Omental fat pad (tissue), 4 donors: ENCODE measurements around the gene SLIT1. TPM values are rescaled to one million over a fixed set of nuclear protein-coding genes. Genes with fewer than 3 reads are reported as not detected.

ENCODE experiments used
- ATAC-seq: fragments of 150-250 bp; one replicate; pipeline ENCODE4 v1.9.1; 2016; ENCODE audit warnings: mild to moderate bottlenecking, moderate library complexity; ENCODE audit not compliant: low FRiP score
- DNase-seq: peaks from one replicate; pipeline ENCODE4 v3.0.0-alpha.2; 2019; ENCODE audit warnings: low spot score
- CTCF ChIP-seq, 3 donors: fragments of 450-650 bp; IDR thresholded peaks; one replicate each; pipeline ENCODE4 v1.5.1; 2016 to 2017; ENCODE audit warnings: antibody characterized with exemption in 3 of 3, mild to moderate bottlenecking in 3 of 3, moderate library complexity in 2 of 3
- total RNA-seq, 4 donors: library from RNA; depleted of rRNA; stranded (reverse); fragments of >200 nt; gene quantifications; one replicate each; pipeline ENCODE4 v1.1.0, GENCODE V29; 2016

Gene SLIT1
- total RNA-seq, 4 donors from 2014 or later, result 0.12 to 1.1 (median 0.28) TPM

- TF ChIP-seq CTCF (IDR thresholded peaks at IDR 0.05), result no peak
- ATAC-seq (no peak), DNase-seq (no peak)
Measured at GRCh38 chr10:97075421-97075820, 110.3 kb downstream of the SLIT1 start.

- ATAC-seq (no peak), DNase-seq (no peak)
- TF ChIP-seq CTCF (IDR thresholded peaks at IDR 0.05), result no peak
Measured at GRCh38 chr10:97074256-97075145, 111.3 kb downstream of the SLIT1 start.

GRCh38 chr10:97072851-97073665 lies 112.7 kb downstream of the SLIT1 start:
- ATAC-seq (peak; percentile 71), DNase-seq (peak; percentile 89)
- TF ChIP-seq CTCF (IDR thresholded peaks at IDR 0.05), result peak in 1 of 3 donors; percentile 53

GRCh38 chr10:97071496-97071895 lies 114.3 kb downstream of the SLIT1 start:
- no peak for TF ChIP-seq CTCF (IDR thresholded peaks at IDR 0.05)
- ATAC-seq (no peak), DNase-seq (no peak)

GRCh38 chr10:97069576-97070362 lies 116.0 kb downstream of the SLIT1 start:
- TF ChIP-seq CTCF (IDR thresholded peaks at IDR 0.05), result no peak
- no peak for DNase-seq
- ATAC-seq, result no peak

- DNase-seq (no peak), ATAC-seq (no peak)
- TF ChIP-seq CTCF (IDR thresholded peaks at IDR 0.05), result no peak
Measured at GRCh38 chr10:97069026-97069425, 116.7 kb downstream of the SLIT1 start.
